AG04449 (cell line): Measurements from ENCODE around the gene CCDC122.

Experiments used
- CTCF ChIA-PET: fragments of 350-600 bp; formaldehyde crosslinking; extraction: SDS; loops from one replicate; lab custom pipeline; 2021; ENCODE audit warnings: antibody characterized with exemption; lab: Yijun Ruan, JAX
- POLR2A ChIA-PET: fragments of 400-600, 350-600 bp; formaldehyde crosslinking; extraction: SDS; loops from one replicate; lab custom pipeline; 2020; ENCODE audit warnings: antibody characterized with exemption, inconsistent platforms; lab: Yijun Ruan, JAX
- DNase-seq: peaks from one replicate; pipeline ENCODE4 v3.0.0-alpha.2; 2010; ENCODE audit warnings: low read depth, low spot score
- H3K4me3 ChIP-seq: 2 replicates; pipeline ENCODE4 v1.5.1; 2011; ENCODE audit warnings: low read depth, mild to moderate bottlenecking, control low read depth, low read length
- TF ChIP-seq, protein P1 (sequence below): IDR thresholded peaks from one replicate; pipeline ENCODE4 v1.5.1; 2011; ENCODE audit warnings: mild to moderate bottlenecking, moderate library complexity, low read length, control low read depth, inconsistent platforms; ENCODE audit not compliant: insufficient read depth; ENCODE audit errors: missing control alignments

CCDC122 gene

DNA sequence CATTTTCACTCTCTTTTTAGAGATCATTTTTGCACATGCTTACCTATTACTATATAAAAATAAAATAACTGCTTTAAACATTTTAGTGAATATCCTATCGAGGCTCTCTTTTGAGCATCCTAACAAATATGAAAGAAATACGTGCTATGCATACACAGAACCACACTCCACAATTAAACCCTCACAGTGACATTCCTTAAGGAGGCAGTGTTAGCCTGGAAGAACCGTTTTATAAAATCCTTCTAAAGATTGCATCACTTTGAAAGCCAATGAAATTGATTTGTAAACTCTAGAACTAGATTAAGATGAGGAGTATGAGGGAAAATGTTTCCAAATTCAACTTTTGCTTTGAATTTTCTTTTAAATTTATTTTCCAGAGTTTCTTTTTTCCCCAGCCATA lies 81.7 kb downstream of the CCDC122 start:
- POLR2A ChIA-PET, result no interaction called here
- CTCF ChIA-PET, result no interaction called here
- DNase-seq, result no peak
- TF ChIP-seq, protein P1, sequence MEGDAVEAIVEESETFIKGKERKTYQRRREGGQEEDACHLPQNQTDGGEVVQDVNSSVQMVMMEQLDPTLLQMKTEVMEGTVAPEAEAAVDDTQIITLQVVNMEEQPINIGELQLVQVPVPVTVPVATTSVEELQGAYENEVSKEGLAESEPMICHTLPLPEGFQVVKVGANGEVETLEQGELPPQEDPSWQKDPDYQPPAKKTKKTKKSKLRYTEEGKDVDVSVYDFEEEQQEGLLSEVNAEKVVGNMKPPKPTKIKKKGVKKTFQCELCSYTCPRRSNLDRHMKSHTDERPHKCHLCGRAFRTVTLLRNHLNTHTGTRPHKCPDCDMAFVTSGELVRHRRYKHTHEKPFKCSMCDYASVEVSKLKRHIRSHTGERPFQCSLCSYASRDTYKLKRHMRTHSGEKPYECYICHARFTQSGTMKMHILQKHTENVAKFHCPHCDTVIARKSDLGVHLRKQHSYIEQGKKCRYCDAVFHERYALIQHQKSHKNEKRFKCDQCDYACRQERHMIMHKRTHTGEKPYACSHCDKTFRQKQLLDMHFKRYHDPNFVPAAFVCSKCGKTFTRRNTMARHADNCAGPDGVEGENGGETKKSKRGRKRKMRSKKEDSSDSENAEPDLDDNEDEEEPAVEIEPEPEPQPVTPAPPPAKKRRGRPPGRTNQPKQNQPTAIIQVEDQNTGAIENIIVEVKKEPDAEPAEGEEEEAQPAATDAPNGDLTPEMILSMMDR, result no peak
- H3K4me3 ChIP-seq, result no peak overlapping the region

DNA sequence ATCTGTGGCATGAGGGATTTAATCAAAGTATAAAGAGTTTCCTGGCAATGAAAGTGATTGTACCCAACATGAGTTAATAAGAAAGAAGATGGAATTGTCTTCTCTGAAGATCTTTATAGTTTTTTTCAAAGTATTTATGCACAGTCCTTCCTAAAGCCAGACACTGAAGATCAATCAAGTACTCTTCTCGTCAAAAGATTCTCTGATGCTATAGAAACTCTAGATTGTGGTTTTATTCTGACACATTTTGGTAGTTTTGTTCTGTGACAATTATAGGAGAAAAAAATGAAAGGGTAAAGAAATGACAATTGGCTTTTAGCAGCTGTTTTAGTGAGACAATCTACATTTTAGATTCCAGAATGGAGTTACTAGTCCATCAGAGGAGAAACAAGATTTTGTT lies 82.4 kb downstream of the CCDC122 start:
- ChIA-PET POLR2A (no interaction called here), CTCF (no interaction called here)
- H3K4me3 ChIP-seq, result no peak overlapping the region
- TF ChIP-seq, protein P1, result no peak
- no peak for DNase-seq

DNA sequence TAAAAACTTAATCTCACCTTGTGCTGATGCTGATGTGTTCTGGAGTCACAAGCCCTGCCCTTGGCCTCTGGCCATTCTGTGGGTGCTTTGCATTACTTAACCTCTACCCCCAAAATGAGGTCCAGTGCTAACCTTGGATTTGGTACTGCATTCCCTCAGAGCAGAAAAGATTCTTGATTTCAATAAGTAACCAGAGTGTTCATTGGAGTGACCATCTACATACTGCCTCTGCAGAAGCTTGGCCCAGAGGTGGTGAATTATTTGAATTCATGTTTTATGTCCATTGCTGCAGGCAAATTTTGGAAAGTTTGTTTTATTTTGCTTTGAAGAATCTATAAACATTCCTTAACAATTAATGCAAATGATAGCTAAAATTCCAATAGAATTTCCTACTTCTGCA lies 85.1 kb downstream of the CCDC122 start:
- ChIA-PET POLR2A (no interaction called here), CTCF (interaction anchor here (1.3 to 2.2 kb wide), 2 partner anchors 10 to 706 kb away, joined by 3 to 8 read pairs; no protein-coding TSS in a partner anchor)
- TF ChIP-seq, protein P1, result no peak
- no peak overlapping the region for H3K4me3 ChIP-seq
- no peak for DNase-seq

DNA sequence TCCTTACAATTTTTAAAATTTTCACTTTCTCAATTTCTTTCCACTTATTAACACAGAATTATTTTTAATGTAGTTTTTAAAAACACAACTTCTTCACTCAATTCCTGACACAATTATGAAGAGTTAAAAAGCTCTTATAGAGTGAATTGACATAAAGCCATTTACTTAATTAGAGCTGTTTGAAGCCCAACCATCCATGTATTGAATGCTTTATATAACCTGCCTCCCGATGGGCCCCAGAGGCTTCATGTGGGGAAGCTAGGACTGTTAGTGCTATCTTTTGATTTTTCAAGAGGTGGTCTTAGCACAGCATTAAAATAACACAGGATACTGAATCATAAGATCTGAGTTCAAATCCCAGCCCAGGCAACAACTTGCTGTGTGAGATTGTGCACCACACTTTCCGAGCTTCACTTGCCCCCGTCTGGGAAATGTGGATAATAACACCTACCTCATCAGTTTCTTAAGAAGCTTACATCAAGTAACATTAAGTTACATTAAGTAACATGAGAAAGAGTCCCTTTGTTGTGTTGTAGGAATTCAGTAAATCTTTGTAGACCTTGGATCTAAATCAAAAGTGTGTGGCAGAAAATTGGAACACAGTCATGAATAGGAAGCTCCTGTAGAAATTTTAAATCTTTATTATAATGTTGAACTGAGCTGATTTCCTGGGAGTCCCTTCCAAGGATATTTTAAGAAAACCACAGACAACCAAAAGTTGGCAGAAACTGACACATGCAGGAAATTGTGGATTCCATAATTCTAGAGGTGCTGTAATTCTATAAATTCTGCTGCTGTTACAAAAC lies 87.3 kb downstream of the CCDC122 start:
- DNase-seq, result no peak
- ChIA-PET CTCF (interaction anchor here (1.3 to 3.0 kb wide), 5 partner anchors 8 to 706 kb away, joined by 3 to 20 read pairs (median 8); no protein-coding TSS in a partner anchor), POLR2A (no interaction called here)
- no peak overlapping the region for H3K4me3 ChIP-seq
- TF ChIP-seq, protein P1, result no peak

DNA sequence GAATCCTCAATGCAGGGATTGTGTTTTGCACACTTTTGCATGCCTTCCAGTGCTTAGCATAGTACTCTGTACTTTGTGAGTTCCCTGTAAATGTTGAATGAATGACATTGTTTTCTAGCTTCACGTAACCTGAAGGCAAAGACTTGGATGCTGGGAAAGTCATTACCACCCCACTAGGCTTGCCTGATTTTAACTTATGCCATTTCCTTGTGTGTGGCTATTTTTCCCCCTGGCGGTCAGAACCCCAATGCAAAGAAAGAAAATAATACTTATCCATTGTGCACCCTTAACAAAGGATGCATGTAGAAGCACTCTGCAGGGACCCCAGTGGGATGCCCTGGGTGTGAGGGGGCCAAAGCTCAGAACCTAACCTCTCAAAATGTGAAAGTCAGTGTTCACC lies 91.5 kb downstream of the CCDC122 start:
- peak overlapping the region; percentile 2; the same call in 1 of the 2 replicates for H3K4me3 ChIP-seq
- TF ChIP-seq, protein P1, result no peak
- ChIA-PET POLR2A (interaction anchor here (0.6 kb wide), 1 partner anchor 819 kb away, joined by 3 read pairs; no protein-coding TSS in a partner anchor), CTCF (interaction anchor here (1.0 to 2.4 kb wide), 4 partner anchors 13 to 196 kb away, joined by 3 to 6 read pairs (median 4); no protein-coding TSS in a partner anchor)
- no peak for DNase-seq

DNA sequence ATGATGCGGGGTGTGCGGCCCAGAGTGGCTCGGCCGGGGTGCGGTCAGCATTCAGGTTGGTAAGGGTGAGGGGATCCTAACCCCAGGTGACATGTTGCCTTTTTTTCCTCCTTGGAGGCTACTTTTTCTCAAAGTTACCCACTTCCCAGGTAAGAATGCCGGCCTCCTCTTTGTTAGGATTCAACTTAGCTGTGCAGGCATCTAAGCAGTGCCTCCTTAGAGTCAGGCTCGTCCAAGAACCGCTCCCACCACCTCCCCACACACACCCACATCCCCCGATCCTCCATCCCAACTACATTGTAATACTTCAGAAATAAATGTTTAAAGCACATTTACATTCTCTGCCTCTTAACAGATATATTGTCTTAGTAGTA lies 92.0 kb downstream of the CCDC122 start:
- peak overlapping the region; percentile 72 for H3K4me3 ChIP-seq
- DNase-seq, result no peak
- ChIA-PET POLR2A (no interaction called here), CTCF (interaction anchor here (1.0 to 2.4 kb wide), 3 partner anchors 17 to 196 kb away, joined by 4 to 6 read pairs (median 4); no protein-coding TSS in a partner anchor)
- TF ChIP-seq, protein P1, result no peak
